Activated T-cell treated with anti-CD3 and anti-CD28 coated beads, Interleukin-2, amount 50 U/mL, for 4 hours (primary cell): ENCODE data around the gene LHPP. TPM values are rescaled to one million over a fixed set of nuclear protein-coding genes. Genes with fewer than 3 reads are reported as not detected.

Experiments used
- ATAC-seq, 2 donors: fragments of 200-7000 bp; cut with Tn5 transposase; one replicate each; pipeline ENCODE4 v1.10.0; 2021
- DNase-seq: peaks from one replicate; pipeline ENCODE4 v3.0.0-alpha.2; 2020
- H3K27me3 Mint-ChIP-seq: one replicate; pipeline ENCODE4 v1.8.0; 2021; ENCODE audit warnings: low read depth, mixed read lengths
- H3K36me3 Mint-ChIP-seq: one replicate; pipeline ENCODE4 v1.8.0; 2022; ENCODE audit warnings: mixed read lengths; ENCODE audit not compliant: insufficient read depth
- H3K4me1 Mint-ChIP-seq: one replicate; pipeline ENCODE4 v1.8.0; 2021; ENCODE audit warnings: low read depth, mixed read lengths
- H3K4me3 Mint-ChIP-seq: one replicate; pipeline ENCODE4 v1.8.0; 2021; ENCODE audit warnings: mild to moderate bottlenecking, moderate library complexity, mixed read lengths
- H3K9me3 Mint-ChIP-seq: one replicate; pipeline ENCODE4 v1.8.0; 2021; ENCODE audit warnings: mixed read lengths
- total RNA-seq, 3 donors: library from RNA; stranded (reverse); gene quantifications; one replicate each; pipeline ENCODE4 v1.2.1, GENCODE V29; 2021

LHPP gene
- total RNA-seq, 3 donors from 2014 or later, result 2.5 to 3.3 (median 3.2) TPM

DNA sequence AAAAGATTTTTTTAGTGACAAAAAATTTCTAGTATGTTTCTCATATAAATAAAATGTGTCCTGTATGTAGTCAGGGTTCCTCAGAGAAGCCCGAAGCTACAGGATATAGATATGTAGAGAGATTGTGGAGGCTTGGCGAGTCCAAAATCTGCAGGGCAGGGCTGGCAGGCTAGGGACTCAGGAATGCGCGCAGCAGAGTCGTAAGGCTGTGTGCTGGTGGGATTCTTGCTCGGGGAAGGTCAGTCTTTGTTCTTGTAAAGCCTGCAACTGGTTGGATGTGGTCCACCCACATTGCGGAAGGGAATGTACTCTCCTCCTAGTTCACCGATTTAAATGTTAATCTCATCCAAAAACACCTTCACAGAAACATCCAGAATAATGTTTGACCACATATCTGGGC, 30.6 kb downstream of the LHPP start:
- peaks cover 12% of the 10 kb centered on the region for H3K4me1 Mint-ChIP-seq
- H3K36me3 Mint-ChIP-seq, result peaks cover 16% of the 10 kb centered on the region
- no peak overlapping the region for H3K4me3 Mint-ChIP-seq
- no peaks in the 10 kb centered on the region for H3K27me3 Mint-ChIP-seq
- ATAC-seq (no peak), DNase-seq (no peak)
- H3K9me3 Mint-ChIP-seq, result no peaks in the 10 kb centered on the region

DNA sequence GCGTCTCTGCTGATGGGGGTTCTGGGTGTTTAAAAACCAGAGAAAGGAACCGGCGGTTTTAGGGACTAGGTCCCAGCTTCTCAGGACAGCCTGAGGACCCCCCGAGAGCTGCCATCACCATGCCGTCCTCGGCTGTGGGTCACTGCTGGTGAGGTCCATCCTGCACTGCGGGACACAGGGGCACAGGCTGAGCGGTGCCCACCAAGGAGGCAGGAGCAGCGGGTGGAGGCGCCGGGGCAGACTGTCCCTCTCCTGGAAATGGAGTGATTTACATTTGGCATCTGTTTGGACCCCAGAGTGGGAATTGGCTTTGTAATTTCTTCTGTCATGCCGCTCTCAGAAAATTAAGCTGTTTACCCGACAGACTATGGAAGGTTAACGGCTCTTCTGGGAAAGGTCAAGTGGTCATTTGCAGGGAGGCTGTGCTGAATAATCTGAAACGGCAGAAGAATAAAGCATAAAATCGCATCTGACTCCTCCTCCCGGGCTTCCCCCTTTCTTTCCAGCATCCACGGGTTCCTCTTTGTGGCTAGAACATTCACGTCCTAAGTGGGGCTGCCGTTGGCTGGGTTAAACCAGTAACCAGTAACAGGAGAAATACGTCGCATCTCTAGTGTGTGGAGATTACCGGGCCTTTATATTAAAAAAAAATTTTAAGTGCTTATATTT, 31.7 kb downstream of the LHPP start:
- no peaks in the 10 kb centered on the region for H3K9me3 Mint-ChIP-seq
- no peaks in the 10 kb centered on the region for H3K27me3 Mint-ChIP-seq
- ATAC-seq (no peak), DNase-seq (no peak)
- peaks cover 12% of the 10 kb centered on the region for H3K4me1 Mint-ChIP-seq
- H3K4me3 Mint-ChIP-seq, result no peak overlapping the region
- H3K36me3 Mint-ChIP-seq, result peaks cover 14% of the 10 kb centered on the region

DNA sequence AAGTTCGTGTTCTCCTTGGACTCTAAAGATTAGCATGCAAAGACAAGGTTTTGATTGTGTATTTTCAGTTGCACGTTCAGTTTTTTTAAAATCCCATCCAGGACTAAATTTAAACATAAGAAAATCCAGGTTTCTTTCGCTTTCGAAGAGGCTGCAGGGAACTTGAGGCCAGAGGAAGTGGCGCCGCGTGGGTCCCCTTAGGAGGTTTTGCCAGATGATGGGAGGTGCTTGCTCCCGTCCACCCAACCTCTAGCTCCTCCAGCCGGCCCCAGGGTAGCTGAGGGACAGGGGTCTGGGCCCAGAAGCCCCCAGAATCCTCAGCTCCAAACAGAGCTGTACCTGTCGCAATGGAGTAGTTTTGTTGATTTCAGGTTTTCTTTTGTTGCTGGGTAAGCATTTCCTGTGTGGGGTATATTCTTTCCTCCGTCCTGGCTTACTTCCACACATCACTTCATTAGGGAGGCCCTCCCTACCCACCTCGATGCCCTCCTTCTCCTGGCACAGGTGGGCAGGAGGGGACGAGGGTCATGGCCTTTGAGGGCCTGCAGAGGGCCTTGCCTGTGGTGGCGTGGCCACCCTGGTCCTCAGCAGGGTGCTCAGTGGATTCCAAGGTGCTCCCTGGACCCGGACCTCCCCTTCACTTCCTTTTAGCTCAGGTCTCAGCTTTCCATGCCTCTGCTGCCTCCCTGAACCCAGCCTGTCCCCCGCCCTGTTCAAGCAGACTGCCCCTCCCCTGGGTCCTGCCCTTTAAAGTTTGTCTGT, 32.6 kb downstream of the LHPP start:
- H3K4me3 Mint-ChIP-seq, result peak overlapping the region; percentile 65
- no peaks in the 10 kb centered on the region for H3K9me3 Mint-ChIP-seq
- peaks cover 12% of the 10 kb centered on the region for H3K4me1 Mint-ChIP-seq
- H3K36me3 Mint-ChIP-seq, result peaks cover 10% of the 10 kb centered on the region
- DNase-seq, result no peak
- no peaks in the 10 kb centered on the region for H3K27me3 Mint-ChIP-seq
- ATAC-seq, result no peak

DNA sequence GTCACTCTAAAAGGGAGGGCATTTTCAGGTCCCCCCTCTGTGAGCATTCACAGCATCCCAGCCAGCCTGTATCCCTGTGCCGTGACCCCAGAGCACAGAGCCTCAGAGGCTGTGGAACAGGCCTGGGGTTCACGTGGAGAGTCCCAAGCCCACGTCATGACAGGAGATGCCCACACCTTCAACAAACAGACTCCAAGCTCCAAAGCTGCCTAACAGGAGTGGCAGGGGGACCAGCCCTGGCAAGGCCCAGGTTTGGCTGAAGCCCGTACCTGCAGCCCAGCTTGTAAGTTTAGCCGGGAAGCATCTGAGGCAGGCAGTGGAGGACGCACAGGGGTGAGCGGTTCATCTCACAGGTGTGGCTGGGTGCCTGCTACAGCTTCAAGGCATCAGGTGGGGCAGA, 33.5 kb downstream of the LHPP start:
- H3K4me1 Mint-ChIP-seq, result peaks cover 12% of the 10 kb centered on the region
- H3K9me3 Mint-ChIP-seq, result no peaks in the 10 kb centered on the region
- H3K36me3 Mint-ChIP-seq, result peaks cover 9% of the 10 kb centered on the region
- DNase-seq, result no peak
- ATAC-seq, result no peak
- no peaks in the 10 kb centered on the region for H3K27me3 Mint-ChIP-seq
- H3K4me3 Mint-ChIP-seq, result no peak overlapping the region

DNA sequence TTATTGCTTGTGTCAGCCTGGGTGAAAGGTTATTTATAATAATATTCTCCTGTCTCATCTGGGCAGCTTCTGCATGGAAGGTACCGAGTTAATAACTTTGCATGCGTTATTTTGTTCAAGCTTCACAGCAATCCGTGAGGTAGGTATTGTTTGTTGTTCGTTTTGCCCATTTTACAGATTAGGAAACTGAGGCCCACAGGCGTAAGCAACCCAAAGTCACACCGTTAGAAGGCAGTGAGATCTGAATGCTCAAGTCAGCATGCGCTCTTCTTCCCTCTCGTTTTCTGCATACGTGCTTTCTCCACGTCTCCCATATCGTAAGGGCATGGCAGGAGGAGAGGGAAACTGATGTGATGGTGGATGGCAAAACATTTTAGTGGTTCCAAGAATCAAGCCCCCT, 34.1 kb downstream of the LHPP start:
- DNase-seq (no peak), ATAC-seq (no peak)
- Mint-ChIP-seq H3K9me3 (peaks cover 2% of the 10 kb centered on the region), H3K4me1 (peaks cover 12% of the 10 kb centered on the region), H3K4me3 (no peak overlapping the region), H3K36me3 (peaks cover 12% of the 10 kb centered on the region), H3K27me3 (no peaks in the 10 kb centered on the region)

DNA sequence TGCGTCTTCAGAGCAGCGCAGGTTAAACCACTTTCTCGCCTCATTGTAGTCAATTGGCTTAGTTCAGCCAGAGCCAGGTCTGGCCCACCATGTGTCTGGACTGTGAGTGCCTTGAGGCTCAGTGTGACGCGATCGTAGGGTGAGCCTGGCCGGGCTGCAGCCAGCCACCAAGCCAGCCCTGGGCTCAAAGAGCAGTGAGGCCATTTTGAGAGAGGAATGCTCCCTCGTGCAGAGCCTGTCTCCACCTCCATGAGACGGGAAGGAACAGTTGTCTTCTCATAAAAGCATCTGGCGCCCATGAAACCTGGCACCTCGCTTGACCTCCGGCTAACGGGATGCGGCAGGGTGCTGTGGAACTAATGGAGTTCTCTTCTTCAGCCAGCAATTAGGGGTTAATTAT, 34.5 kb downstream of the LHPP start:
- Mint-ChIP-seq H3K36me3 (peaks cover 16% of the 10 kb centered on the region), H3K4me3 (no peak overlapping the region), H3K9me3 (peaks cover 6% of the 10 kb centered on the region), H3K27me3 (no peaks in the 10 kb centered on the region), H3K4me1 (peaks cover 12% of the 10 kb centered on the region)
- no peak for ATAC-seq
- DNase-seq, result no peak

DNA sequence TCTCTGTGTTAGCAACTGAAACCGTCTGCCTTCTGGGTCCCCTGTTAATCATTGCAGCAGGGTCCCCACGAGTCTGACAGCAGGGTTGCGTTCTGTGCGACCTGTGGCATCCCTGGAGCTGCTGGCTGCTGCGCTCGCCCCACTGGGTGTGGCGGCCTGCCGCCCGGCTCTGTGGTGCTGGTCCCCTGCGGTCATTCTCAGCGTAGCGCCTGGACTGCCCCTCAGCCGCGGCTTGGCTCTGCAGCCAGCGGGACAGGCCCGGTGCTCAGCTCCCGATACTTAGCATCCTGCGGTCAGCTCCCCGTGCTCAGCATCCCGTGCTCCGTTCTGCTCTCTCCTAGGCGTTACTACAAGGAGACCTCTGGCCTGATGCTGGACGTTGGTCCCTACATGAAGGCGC, 35.0 kb downstream of the LHPP start:
- H3K27me3 Mint-ChIP-seq, result no peaks in the 10 kb centered on the region
- no peak overlapping the region for H3K4me3 Mint-ChIP-seq

DNA sequence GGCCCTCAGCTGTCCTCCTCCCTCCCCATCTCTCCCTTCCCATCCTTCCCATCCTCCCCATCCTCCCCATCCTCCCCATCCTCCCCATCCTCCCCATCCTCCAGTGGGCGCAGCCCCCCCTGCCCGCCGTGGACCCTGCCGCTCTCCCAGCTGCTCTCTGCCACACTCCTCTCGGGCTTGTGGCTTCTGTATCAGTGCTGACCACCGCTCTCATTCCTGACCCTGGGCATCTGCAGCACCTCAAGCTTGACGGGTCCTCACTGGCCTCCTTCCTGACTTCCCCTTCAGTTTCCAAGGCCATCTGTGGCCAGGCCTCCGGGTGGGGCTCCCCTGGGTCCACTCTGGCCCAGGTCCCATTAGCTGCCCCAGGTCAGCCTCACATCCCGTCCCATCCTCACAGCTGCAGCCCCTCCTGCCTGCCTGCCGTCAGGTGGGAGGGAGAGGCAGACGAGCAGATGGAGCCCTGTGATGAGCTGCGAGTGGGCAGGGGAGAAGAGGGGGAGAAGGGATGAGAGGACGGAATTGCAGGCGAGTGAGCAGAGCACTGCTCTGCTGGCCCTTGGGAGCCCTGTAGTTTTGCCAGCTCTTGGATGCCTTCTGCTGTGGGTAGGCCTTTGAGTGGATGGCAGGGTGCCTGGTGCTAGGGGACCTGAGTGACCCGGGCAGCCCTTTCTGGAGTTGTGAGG, 35.7 kb downstream of the LHPP start:
- no peaks in the 10 kb centered on the region for H3K27me3 Mint-ChIP-seq
- DNase-seq (no peak), ATAC-seq (no peak)
- H3K4me3 Mint-ChIP-seq, result no peak overlapping the region
- H3K36me3 Mint-ChIP-seq, result peaks cover 16% of the 10 kb centered on the region
- H3K4me1 Mint-ChIP-seq, result peaks cover 12% of the 10 kb centered on the region
- H3K9me3 Mint-ChIP-seq, result peaks cover 6% of the 10 kb centered on the region

More for the DNA sequence above, 35.0 kb downstream of the LHPP start:
- H3K9me3 Mint-ChIP-seq, result peaks cover 6% of the 10 kb centered on the region
- peaks cover 12% of the 10 kb centered on the region for H3K4me1 Mint-ChIP-seq
- no peak for DNase-seq
- H3K36me3 Mint-ChIP-seq, result peaks cover 17% of the 10 kb centered on the region
- no peak for ATAC-seq

DNA sequence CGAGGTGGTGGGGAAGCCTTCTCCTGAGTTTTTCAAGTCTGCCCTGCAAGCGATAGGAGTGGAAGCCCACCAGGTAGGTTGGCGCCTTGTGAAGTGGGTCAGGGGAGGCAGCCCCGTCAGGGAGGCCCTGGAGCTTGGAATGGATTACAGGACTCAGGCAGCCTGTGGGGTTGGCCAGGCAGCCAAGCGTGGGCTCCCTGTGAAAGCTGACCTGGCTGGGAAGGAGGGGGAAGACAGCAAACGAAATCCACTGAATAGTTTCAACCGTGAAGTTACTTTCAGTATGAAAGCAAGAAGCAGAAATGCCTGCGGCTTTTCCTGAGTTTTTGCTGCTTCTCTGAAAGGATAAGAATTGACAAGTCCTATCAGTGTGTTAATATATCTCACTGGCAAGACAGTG, 36.4 kb downstream of the LHPP start:
- Mint-ChIP-seq H3K4me3 (no peak overlapping the region), H3K9me3 (peaks cover 6% of the 10 kb centered on the region), H3K27me3 (no peaks in the 10 kb centered on the region), H3K4me1 (peaks cover 12% of the 10 kb centered on the region), H3K36me3 (peaks cover 14% of the 10 kb centered on the region)
- DNase-seq, result no peak
- no peak for ATAC-seq

DNA sequence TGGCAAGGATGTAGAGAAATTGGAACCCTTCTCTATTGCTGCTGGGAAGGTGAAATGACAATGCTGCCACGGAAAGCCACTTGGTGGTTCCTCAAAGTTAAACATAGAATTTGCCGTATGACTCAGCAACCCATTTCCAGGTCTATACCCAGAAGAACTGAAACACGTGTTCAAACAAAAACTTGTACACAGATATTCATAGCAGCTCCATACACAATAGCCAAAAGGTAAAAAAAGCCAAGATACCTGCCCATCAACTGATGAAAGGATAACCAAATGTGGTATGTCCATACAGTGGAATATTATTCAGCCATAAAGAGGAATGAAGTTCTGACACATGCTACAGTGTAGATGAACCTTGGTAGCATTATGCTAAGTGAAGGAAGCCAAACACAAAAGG, 39.1 kb downstream of the LHPP start:
- Mint-ChIP-seq H3K27me3 (no peaks in the 10 kb centered on the region), H3K36me3 (peaks cover 14% of the 10 kb centered on the region), H3K9me3 (peaks cover 6% of the 10 kb centered on the region), H3K4me3 (no peak overlapping the region), H3K4me1 (no peaks in the 10 kb centered on the region)
- ATAC-seq, result no peak
- no peak for DNase-seq

DNA sequence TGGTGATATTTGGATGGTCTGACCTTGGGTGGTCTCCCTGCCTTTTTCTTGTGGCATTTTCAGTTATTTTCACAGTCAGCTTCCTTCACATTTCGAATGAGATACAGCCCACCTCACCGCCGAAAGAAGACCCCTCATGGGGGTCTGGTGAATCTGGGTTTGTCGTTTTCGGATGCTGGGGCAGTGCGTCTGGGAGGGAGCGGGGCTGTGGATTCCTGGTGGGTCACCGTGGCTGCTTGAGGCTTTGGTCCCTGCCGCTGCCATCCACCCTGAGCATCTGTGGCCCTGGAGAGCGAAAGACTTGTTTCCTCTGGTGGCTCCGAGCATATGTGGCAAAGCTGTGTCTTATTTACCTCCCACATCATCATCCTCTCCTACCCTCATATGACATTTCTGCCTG, 43.1 kb downstream of the LHPP start:
- peaks cover 17% of the 10 kb centered on the region for H3K36me3 Mint-ChIP-seq
- no peaks in the 10 kb centered on the region for H3K4me1 Mint-ChIP-seq
- peaks cover 6% of the 10 kb centered on the region for H3K9me3 Mint-ChIP-seq

DNA sequence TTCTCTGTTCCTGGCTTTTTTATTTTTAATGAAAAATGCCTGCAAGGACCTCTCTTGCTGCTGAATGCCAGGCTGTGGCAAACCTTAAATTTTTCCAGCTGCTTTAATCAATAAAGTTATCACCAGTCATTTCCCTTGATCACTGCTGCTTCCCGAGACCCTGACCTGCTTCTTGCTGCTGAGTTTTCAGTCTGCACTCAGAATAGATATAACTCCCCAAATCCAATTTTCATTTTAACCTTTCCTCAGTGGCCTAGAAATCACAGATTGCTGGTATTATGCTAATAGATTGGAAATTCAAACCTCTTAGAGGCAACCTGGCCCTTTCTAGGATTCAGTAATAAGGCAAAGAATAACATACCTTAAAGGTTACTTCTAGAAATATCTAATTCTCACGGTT, 43.7 kb downstream of the LHPP start:
- ATAC-seq (no peak), DNase-seq (no peak)
- H3K27me3 Mint-ChIP-seq, result no peaks in the 10 kb centered on the region
- H3K4me1 Mint-ChIP-seq, result no peaks in the 10 kb centered on the region
- peaks cover 6% of the 10 kb centered on the region for H3K9me3 Mint-ChIP-seq
- no peak overlapping the region for H3K4me3 Mint-ChIP-seq
- peaks cover 15% of the 10 kb centered on the region for H3K36me3 Mint-ChIP-seq

More for the DNA sequence above, 43.1 kb downstream of the LHPP start:
- no peak overlapping the region for H3K4me3 Mint-ChIP-seq
- ATAC-seq (no peak), DNase-seq (no peak)
- no peaks in the 10 kb centered on the region for H3K27me3 Mint-ChIP-seq

DNA sequence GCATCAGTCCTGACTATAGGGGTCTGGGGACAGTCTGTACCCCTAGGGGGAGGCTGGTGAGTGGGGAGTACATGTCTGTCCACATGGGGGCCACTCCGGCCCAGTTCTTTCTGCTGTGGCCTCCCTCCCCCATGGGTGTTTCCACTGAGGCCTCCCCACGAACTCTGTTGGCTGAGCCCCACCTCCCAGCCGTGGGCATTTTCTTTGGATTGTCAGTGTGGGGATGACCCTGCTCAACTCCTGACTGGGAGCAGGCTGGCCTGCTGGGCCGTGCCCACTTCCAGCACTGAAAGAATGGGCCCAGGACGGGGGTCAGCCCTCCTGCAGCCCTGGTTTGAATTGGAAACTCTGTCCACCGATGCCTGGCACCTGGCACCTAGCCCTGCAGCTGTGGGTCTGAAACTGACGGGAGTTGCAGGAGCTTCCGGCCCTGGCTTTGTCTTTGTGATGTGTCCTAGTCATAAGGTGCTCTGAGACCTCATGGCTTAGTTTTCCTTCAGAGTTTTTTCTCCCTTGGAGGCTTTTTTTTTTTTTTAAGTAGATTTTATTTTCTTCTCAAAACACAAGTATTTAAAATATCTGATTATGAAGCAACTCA, 46.5 kb downstream of the LHPP start:
- H3K4me1 Mint-ChIP-seq, result peaks cover 5% of the 10 kb centered on the region
- H3K9me3 Mint-ChIP-seq, result no peaks in the 10 kb centered on the region
- no peak overlapping the region for H3K4me3 Mint-ChIP-seq
- H3K27me3 Mint-ChIP-seq, result no peaks in the 10 kb centered on the region
- ATAC-seq, result no peak
- no peak for DNase-seq
- peaks cover 6% of the 10 kb centered on the region for H3K36me3 Mint-ChIP-seq

DNA sequence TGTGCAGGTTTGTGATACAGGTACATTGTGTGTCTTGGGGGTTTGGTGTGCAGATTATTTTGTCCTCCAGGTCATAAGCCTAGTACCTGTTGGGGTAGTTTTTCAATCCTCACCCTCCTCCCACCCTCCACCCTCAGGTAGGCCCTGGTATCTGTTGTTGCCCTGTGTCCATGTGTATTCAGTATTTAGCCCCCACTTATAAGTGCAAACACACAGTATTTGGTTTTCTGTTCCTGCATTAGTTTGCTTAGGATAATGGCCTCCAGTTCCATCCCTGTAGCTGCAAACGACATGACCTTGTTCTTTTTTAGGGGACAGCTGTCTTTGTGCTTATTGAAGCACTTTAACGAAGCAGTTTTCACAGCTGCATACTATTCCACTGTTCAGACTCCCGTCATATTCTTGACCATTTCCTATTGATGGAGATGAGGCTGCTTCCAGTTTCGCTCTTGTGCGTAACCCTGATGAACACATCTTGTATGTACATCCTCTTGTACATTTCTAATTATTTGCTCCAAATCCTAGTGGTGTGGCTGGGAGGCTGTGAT, 47.4 kb downstream of the LHPP start:
- H3K4me3 Mint-ChIP-seq, result no peak overlapping the region
- H3K4me1 Mint-ChIP-seq, result peaks cover 5% of the 10 kb centered on the region
- H3K27me3 Mint-ChIP-seq, result no peaks in the 10 kb centered on the region
- H3K36me3 Mint-ChIP-seq, result peaks cover 6% of the 10 kb centered on the region
- ATAC-seq (no peak), DNase-seq (no peak)
- H3K9me3 Mint-ChIP-seq, result no peaks in the 10 kb centered on the region
